Measurements from ENCODE around the gene RRAGC. TPM values are rescaled to one million over a fixed set of nuclear protein-coding genes. Genes with fewer than 3 reads are reported as not detected.

The RRAGC gene
- total and polyA plus RNA-seq, 4 donors: 20.8 to 33.8 (median 32.4) TPM

GRCh38 chr1:38888423-38889333 is 29.1 kb upstream of the RRAGC start:
- Histone ChIP-seq H3K4me1 (ENCODE audit: control insufficient read depth, insufficient read depth, low read length) (no peaks in the 10 kb centered on the region), H3K9me3 (ENCODE audit: control insufficient read depth, insufficient read depth, low read length) (no peaks in the 10 kb centered on the region), H3K4me3 (ENCODE audit: low read depth, low read length) (no peak overlapping the region), H3K27ac (ENCODE audit: low read depth, low read length) (no peak overlapping the region), H3K27me3 (ENCODE audit: control insufficient read depth, insufficient read depth, low read length) (no peaks in the 10 kb centered on the region), H3K36me3 (ENCODE audit: control insufficient read depth, insufficient read depth, low read length) (no peaks in the 10 kb centered on the region)
- no peak for DNase-seq (ENCODE audit: low read depth in 4 of 6, low spot score in 6 of 6)
- 94% methylated on average over 9 of the region's 9 CpGs for WGBS (ENCODE audit: insufficient coverage)

GRCh38 chr1:38885092-38885491 is 25.5 kb upstream of the RRAGC start:
- H3K4me3 ChIP-seq (ENCODE audit: low read depth, low read length): no peak overlapping the region
- no CpG with 5 or more reads among the region's 2 CpGs for WGBS (ENCODE audit: insufficient coverage)
- H3K27me3 ChIP-seq (ENCODE audit: control insufficient read depth, insufficient read depth, low read length): no peaks in the 10 kb centered on the region
- no peaks in the 10 kb centered on the region for H3K36me3 ChIP-seq (ENCODE audit: control insufficient read depth, insufficient read depth, low read length)
- DNase-seq (ENCODE audit: low read depth in 4 of 6, low spot score in 6 of 6): no peak
- no peaks in the 10 kb centered on the region for H3K4me1 ChIP-seq (ENCODE audit: control insufficient read depth, insufficient read depth, low read length)
- H3K9me3 ChIP-seq (ENCODE audit: control insufficient read depth, insufficient read depth, low read length): no peaks in the 10 kb centered on the region
- H3K27ac ChIP-seq (ENCODE audit: low read depth, low read length): no peak overlapping the region

- H3K9me3 ChIP-seq (ENCODE audit: control insufficient read depth, insufficient read depth, low read length): no peaks in the 10 kb centered on the region
- DNase-seq (ENCODE audit: low read depth in 4 of 6, low spot score in 6 of 6): no peak
- H3K27ac ChIP-seq (ENCODE audit: low read depth, low read length): no peak within 1 kb of the TSS
- no peak within 1 kb of the TSS for H3K4me3 ChIP-seq (ENCODE audit: low read depth, low read length)
- H3K27me3 ChIP-seq (ENCODE audit: control insufficient read depth, insufficient read depth, low read length): no peaks in the 10 kb centered on the region
- no peaks in the 10 kb centered on the region for H3K36me3 ChIP-seq (ENCODE audit: control insufficient read depth, insufficient read depth, low read length)
- H3K4me1 ChIP-seq (ENCODE audit: control insufficient read depth, insufficient read depth, low read length): no peaks in the 10 kb centered on the region
Observed at GRCh38 chr1:38881487-38881886, 21.9 kb upstream of the RRAGC start, which contains the start of gene GJA9. Gene GJA9, minus strand, starts transcription at chr1:38881587. Its CDS starts 5,489 bp downstream, at chr1:38876098.

GRCh38 chr1:38875811-38876210 is 16.2 kb upstream of the RRAGC start:
- DNase-seq (ENCODE audit: low read depth in 4 of 6, low spot score in 6 of 6): no peak
- Histone ChIP-seq H3K27ac (ENCODE audit: low read depth, low read length) (no peak overlapping the region), H3K4me3 (ENCODE audit: low read depth, low read length) (no peak overlapping the region), H3K36me3 (ENCODE audit: control insufficient read depth, insufficient read depth, low read length) (peaks cover 8% of the 10 kb centered on the region), H3K27me3 (ENCODE audit: control insufficient read depth, insufficient read depth, low read length) (no peaks in the 10 kb centered on the region), H3K4me1 (ENCODE audit: control insufficient read depth, insufficient read depth, low read length) (peaks cover 5% of the 10 kb centered on the region), H3K9me3 (ENCODE audit: control insufficient read depth, insufficient read depth, low read length) (no peaks in the 10 kb centered on the region)
- no CpG with 5 or more reads among the region's 2 CpGs for WGBS (ENCODE audit: insufficient coverage)

- under 1% methylated on average over 65 of the region's 69 CpGs for WGBS (ENCODE audit: insufficient coverage)
- peak; percentile 87 to 98 (median 94) for DNase-seq (ENCODE audit: low read depth in 4 of 6, low spot score in 6 of 6)
- H3K4me3 ChIP-seq (ENCODE audit: low read depth, low read length): peak within 1 kb of the TSS; percentile 80
- H3K9me3 ChIP-seq (ENCODE audit: control insufficient read depth, insufficient read depth, low read length): no peaks in the 10 kb centered on the region
- H3K36me3 ChIP-seq (ENCODE audit: control insufficient read depth, insufficient read depth, low read length): peaks cover 8% of the 10 kb centered on the region
- H3K27ac ChIP-seq (ENCODE audit: low read depth, low read length): peak within 1 kb of the TSS; percentile 69
- H3K4me1 ChIP-seq (ENCODE audit: control insufficient read depth, insufficient read depth, low read length): peaks cover 5% of the 10 kb centered on the region
- H3K27me3 ChIP-seq (ENCODE audit: control insufficient read depth, insufficient read depth, low read length): no peaks in the 10 kb centered on the region
Observed at GRCh38 chr1:38873027-38873969, 13.7 kb upstream of the RRAGC start, which contains the start of gene MYCBP. Gene MYCBP, minus strand, starts transcription at chr1:38873348. Its CDS starts 43 bp downstream, at chr1:38873305.

GRCh38 chr1:38872401-38873026 is 12.9 kb upstream of the RRAGC start:
- Histone ChIP-seq H3K4me1 (ENCODE audit: control insufficient read depth, insufficient read depth, low read length) (peaks cover 5% of the 10 kb centered on the region), H3K36me3 (ENCODE audit: control insufficient read depth, insufficient read depth, low read length) (peaks cover 8% of the 10 kb centered on the region), H3K9me3 (ENCODE audit: control insufficient read depth, insufficient read depth, low read length) (no peaks in the 10 kb centered on the region), H3K27me3 (ENCODE audit: control insufficient read depth, insufficient read depth, low read length) (no peaks in the 10 kb centered on the region), H3K4me3 (ENCODE audit: low read depth, low read length) (peak overlapping the region; percentile 80), H3K27ac (ENCODE audit: low read depth, low read length) (no peak overlapping the region)
- DNase-seq (ENCODE audit: low read depth in 4 of 6, low spot score in 6 of 6): peak in 1 of 6 donors; percentile 15
- 0% methylated on average over 23 of the region's 25 CpGs for WGBS (ENCODE audit: insufficient coverage)

GRCh38 chr1:38870996-38871395 is 11.4 kb upstream of the RRAGC start:
- Histone ChIP-seq H3K4me1 (ENCODE audit: control insufficient read depth, insufficient read depth, low read length) (peaks cover 5% of the 10 kb centered on the region), H3K9me3 (ENCODE audit: control insufficient read depth, insufficient read depth, low read length) (no peaks in the 10 kb centered on the region), H3K27me3 (ENCODE audit: control insufficient read depth, insufficient read depth, low read length) (no peaks in the 10 kb centered on the region), H3K4me3 (ENCODE audit: low read depth, low read length) (no peak overlapping the region), H3K36me3 (ENCODE audit: control insufficient read depth, insufficient read depth, low read length) (peaks cover 11% of the 10 kb centered on the region), H3K27ac (ENCODE audit: low read depth, low read length) (no peak overlapping the region)
- no peak for DNase-seq (ENCODE audit: low read depth in 4 of 6, low spot score in 6 of 6)
- WGBS (ENCODE audit: insufficient coverage): 96% methylated on average over 8 of the region's 8 CpGs

- 100% methylated on average over 3 of the region's 8 CpGs for WGBS (ENCODE audit: insufficient coverage)
- no peaks in the 10 kb centered on the region for H3K9me3 ChIP-seq (ENCODE audit: control insufficient read depth, insufficient read depth, low read length)
Observed at GRCh38 chr1:38867208-38867607, 7.6 kb upstream of the RRAGC start.

GRCh38 chr1:38865112-38865715 is 5.6 kb upstream of the RRAGC start:
- Histone ChIP-seq H3K4me1 (ENCODE audit: control insufficient read depth, insufficient read depth, low read length) (peaks cover 13% of the 10 kb centered on the region), H3K4me3 (ENCODE audit: low read depth, low read length) (no peak overlapping the region), H3K9me3 (ENCODE audit: control insufficient read depth, insufficient read depth, low read length) (no peaks in the 10 kb centered on the region), H3K27me3 (ENCODE audit: control insufficient read depth, insufficient read depth, low read length) (no peaks in the 10 kb centered on the region), H3K36me3 (ENCODE audit: control insufficient read depth, insufficient read depth, low read length) (peaks cover 5% of the 10 kb centered on the region), H3K27ac (ENCODE audit: low read depth, low read length) (no peak overlapping the region)
- no peak for DNase-seq (ENCODE audit: low read depth in 4 of 6, low spot score in 6 of 6)
- no CpG with 5 or more reads among the region's 4 CpGs for WGBS (ENCODE audit: insufficient coverage)

More at GRCh38 chr1:38867208-38867607, 7.6 kb upstream of the RRAGC start:
- peaks cover 8% of the 10 kb centered on the region for H3K36me3 ChIP-seq (ENCODE audit: control insufficient read depth, insufficient read depth, low read length)
- no peak overlapping the region for H3K27ac ChIP-seq (ENCODE audit: low read depth, low read length)
- H3K27me3 ChIP-seq (ENCODE audit: control insufficient read depth, insufficient read depth, low read length): no peaks in the 10 kb centered on the region
- H3K4me1 ChIP-seq (ENCODE audit: control insufficient read depth, insufficient read depth, low read length): no peaks in the 10 kb centered on the region
- H3K4me3 ChIP-seq (ENCODE audit: low read depth, low read length): no peak overlapping the region
- DNase-seq (ENCODE audit: low read depth in 4 of 6, low spot score in 6 of 6): no peak
